LNCaP clone FGC (cell line): Measurements from ENCODE around the gene ANAPC2.

ENCODE experiments used
- DNase-seq: peaks from one replicate; pipeline ENCODE4 v3.0.0-alpha.2; 2011; ENCODE audit warnings: low read depth
- H3K4me3 ChIP-seq: 2 replicates; pipeline ENCODE4 v1.5.1; 2011; ENCODE audit warnings: mild to moderate bottlenecking, low read depth, low read length, control low read depth
- CTCF ChIP-seq: IDR thresholded peaks from 2 replicates; pipeline ENCODE4 v1.5.1; 2012; ENCODE audit warnings: mild to moderate bottlenecking; ENCODE audit not compliant: control insufficient read depth, insufficient read depth; ENCODE audit errors: extremely low read depth

The ANAPC2 gene

GRCh38 chr9:137200311-137201204 lies 12.2 kb upstream of the ANAPC2 start, which contains the start of gene TPRN:
Gene TPRN (minus strand): TSS chr9:137200741. CDS start chr9:137200711, 30 bp downstream.
- peak within 1 kb of the TSS; percentile 70 for H3K4me3 ChIP-seq
- DNase-seq, result peak; percentile 95
- no peak for TF ChIP-seq CTCF

- no peak for DNase-seq
- TF ChIP-seq CTCF, result 0 out of 2 replicates have a peak, but pooled peaks have one; percentile 2
- peak overlapping the region; percentile 49 for H3K4me3 ChIP-seq
Measured at GRCh38 chr9:137199411-137200121, 11.2 kb upstream of the ANAPC2 start.

- DNase-seq, result no peak
- TF ChIP-seq CTCF, result no peak
- H3K4me3 ChIP-seq, result peak overlapping the region; percentile 49
Measured at GRCh38 chr9:137198902-137199283, 10.5 kb upstream of the ANAPC2 start.

DNA sequence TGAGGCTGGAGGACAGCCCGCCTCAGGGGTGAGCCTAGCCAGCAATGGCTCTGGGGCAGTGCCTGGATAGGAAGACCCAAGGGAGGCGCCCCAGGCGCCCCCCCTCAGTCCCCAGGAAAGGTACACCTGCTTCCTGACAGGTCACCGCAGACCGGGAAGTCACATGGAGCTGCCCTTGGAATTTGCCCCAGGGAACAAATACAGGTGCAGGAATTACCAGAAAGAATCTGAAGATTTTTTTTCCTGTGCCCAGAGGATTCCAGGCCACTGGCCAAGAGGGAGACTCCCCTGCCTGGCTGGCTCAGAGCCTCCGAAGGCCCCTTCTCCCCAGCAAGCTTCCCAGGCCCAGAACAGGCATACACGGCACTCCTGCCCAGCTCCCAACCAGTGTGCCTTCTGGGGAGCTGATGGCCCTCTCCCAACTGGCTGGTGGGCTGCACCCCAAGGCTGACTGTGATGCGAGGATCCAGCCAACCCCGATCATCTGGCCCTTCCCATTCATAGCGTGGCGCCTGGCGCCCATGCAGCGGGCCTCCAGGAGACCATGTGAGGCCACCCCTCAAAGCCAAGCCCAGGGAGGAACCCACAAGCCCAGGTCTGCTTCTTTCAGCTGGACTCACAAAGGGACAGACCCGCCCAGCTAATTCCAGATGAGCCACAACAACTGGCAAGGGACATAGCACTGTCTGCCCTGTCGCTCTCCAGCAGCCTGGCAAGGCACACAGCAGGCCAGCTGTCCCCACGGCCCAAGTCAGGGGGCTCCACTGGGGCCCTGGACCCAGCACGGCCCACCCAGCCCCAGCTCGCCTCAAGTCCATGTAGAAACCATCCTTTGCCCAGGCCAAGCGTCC lies 9.9 kb upstream of the ANAPC2 start:
- peak overlapping the region; percentile 49 for H3K4me3 ChIP-seq
- no peak for TF ChIP-seq CTCF
- DNase-seq, result peak; percentile 73

DNA sequence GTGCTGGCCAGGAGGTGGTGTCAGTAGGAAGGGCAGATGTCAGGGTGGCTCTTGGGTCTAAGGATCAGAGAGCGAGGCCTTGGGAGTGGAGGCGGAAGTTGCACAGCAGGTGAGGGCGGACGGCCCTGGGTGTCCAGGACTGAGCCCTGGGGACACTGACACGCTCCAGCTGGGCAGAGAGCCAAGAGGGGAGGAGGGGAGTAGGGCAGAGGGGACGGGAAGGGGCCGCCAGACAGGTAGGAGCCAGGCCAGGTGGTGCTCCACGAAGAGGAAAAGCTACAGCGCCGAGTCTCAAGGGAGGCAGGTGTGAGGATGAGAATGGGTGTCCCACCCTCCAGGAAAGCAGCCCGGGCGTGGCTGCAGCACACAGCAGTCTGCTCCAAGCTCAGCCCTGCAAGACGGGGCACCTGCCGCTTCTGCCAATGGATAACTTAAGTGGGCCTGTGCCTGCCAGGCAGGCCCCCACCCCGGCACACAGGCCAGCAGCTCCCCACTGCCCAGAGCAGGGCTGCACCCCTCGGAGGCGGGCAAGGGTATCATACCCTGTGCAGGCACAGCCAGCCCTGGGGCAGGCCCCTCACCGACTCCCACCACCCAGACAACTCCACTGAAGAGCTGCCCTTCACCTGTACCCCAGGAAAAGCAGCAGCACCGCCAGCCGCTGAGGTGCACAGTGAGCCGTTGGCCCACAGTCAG lies 7.3 kb upstream of the ANAPC2 start:
- TF ChIP-seq CTCF, result no peak
- no peak for DNase-seq
- peak overlapping the region; percentile 42 for H3K4me3 ChIP-seq

- DNase-seq, result no peak
- H3K4me3 ChIP-seq, result peak overlapping the region; percentile 42
- no peak for TF ChIP-seq CTCF
Measured at GRCh38 chr9:137194909-137195308, 6.5 kb upstream of the ANAPC2 start.
